HUES48 (cell line): ENCODE measurements around the gene EPN2.

Experiments
- H3K27ac ChIP-seq: one replicate; pipeline ENCODE4 v1.7.0; 2013; ENCODE audit warnings: low read depth, low read length, inconsistent platforms
- H3K27me3 ChIP-seq: 2 replicates; pipeline ENCODE4 v1.6.1; 2013; ENCODE audit warnings: mild to moderate bottlenecking, low read length; ENCODE audit not compliant: control insufficient read depth, insufficient read depth
- H3K36me3 ChIP-seq: 2 replicates; pipeline ENCODE4 v1.6.1; 2013; ENCODE audit warnings: low read length; ENCODE audit not compliant: control insufficient read depth, insufficient read depth
- H3K4me1 ChIP-seq: 2 replicates; pipeline ENCODE4 v1.6.1; 2013; ENCODE audit warnings: mild to moderate bottlenecking, low read length; ENCODE audit not compliant: control insufficient read depth, insufficient read depth
- H3K4me3 ChIP-seq: 2 replicates; pipeline ENCODE4 v1.5.1; 2013; ENCODE audit warnings: mild to moderate bottlenecking, low read depth, low read length
- H3K9ac ChIP-seq: 2 replicates; pipeline ENCODE4 v1.6.1; 2013; ENCODE audit warnings: mild to moderate bottlenecking, low read depth, low read length, moderate library complexity
- H3K9me3 ChIP-seq: 2 replicates; pipeline ENCODE4 v1.6.1; 2013; ENCODE audit warnings: low read length; ENCODE audit not compliant: control insufficient read depth, insufficient read depth

The EPN2 gene

GRCh38 chr17:19305256-19305655 lies 68.1 kb downstream of the EPN2 start:
- Histone ChIP-seq H3K27ac (no peak overlapping the region), H3K9me3 (no peaks in the 10 kb centered on the region)

DNA sequence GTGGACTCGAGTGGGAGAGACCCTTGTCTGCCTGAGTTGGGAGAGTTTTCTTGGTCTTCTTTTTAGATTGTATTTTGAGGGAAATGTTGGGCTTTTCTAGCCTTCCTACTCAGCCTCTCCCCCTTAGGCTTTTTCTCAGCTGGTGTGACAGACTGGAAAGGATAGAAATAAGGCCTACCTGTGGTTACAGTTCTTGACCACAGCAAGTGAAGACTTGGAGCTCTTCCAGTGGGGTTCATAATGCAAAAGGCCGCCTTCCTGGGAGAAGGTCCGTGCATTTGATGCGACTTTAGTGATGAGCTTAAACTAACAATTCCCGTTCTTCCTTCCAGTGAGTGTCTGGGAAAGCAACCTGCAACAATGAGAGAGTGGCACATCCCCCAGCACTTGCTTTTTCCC lies 68.6 kb downstream of the EPN2 start:
- Histone ChIP-seq H3K27me3 (no peaks in the 10 kb centered on the region), H3K4me3 (no peak overlapping the region), H3K27ac (no peak overlapping the region), H3K36me3 (peaks cover 24% of the 10 kb centered on the region), H3K4me1 (no peaks in the 10 kb centered on the region), H3K9ac (no peak overlapping the region), H3K9me3 (no peaks in the 10 kb centered on the region)

More at GRCh38 chr17:19305256-19305655, 68.1 kb downstream of the EPN2 start:
- Histone ChIP-seq H3K4me1 (no peaks in the 10 kb centered on the region), H3K9ac (no peak overlapping the region), H3K27me3 (no peaks in the 10 kb centered on the region), H3K4me3 (no peak overlapping the region), H3K36me3 (peaks cover 24% of the 10 kb centered on the region)

- H3K27me3 ChIP-seq, result no peaks in the 10 kb centered on the region
- H3K4me1 ChIP-seq, result no peaks in the 10 kb centered on the region
- H3K4me3 ChIP-seq, result no peak overlapping the region
- H3K9ac ChIP-seq, result no peak overlapping the region
- H3K27ac ChIP-seq, result no peak overlapping the region
- no peaks in the 10 kb centered on the region for H3K9me3 ChIP-seq
- peaks cover 24% of the 10 kb centered on the region for H3K36me3 ChIP-seq
Measured at GRCh38 chr17:19306160-19307111, 69.3 kb downstream of the EPN2 start.

- Histone ChIP-seq H3K9ac (no peak overlapping the region), H3K27ac (no peak overlapping the region), H3K4me1 (no peaks in the 10 kb centered on the region), H3K9me3 (no peaks in the 10 kb centered on the region), H3K36me3 (peaks cover 34% of the 10 kb centered on the region), H3K27me3 (no peaks in the 10 kb centered on the region), H3K4me3 (no peak overlapping the region)
Measured at GRCh38 chr17:19307521-19307920, 70.4 kb downstream of the EPN2 start.

- Histone ChIP-seq H3K4me1 (no peaks in the 10 kb centered on the region), H3K4me3 (no peak overlapping the region), H3K36me3 (peaks cover 43% of the 10 kb centered on the region), H3K9ac (no peak overlapping the region), H3K27ac (no peak overlapping the region), H3K27me3 (no peaks in the 10 kb centered on the region), H3K9me3 (no peaks in the 10 kb centered on the region)
Measured at GRCh38 chr17:19308398-19308797, 71.2 kb downstream of the EPN2 start.

DNA sequence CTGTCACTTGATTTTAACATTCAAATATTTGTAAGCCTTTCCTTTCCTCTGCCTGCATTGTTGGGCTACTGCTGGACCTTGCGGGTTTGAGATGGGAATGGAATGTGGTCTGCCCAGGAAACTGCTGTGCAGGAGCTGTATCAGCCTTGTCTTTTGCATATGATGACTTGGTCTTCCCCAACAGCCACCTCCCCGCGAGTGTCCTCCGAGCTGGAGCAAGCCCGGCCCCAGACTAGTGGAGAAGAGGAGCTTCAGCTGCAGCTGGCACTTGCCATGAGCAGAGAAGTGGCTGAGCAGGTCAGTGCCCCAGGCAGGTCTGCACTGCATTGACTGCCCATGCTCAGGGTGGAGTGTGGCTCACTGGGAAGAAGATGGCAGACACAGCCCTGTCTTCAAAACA lies 72.5 kb downstream of the EPN2 start:
- no peaks in the 10 kb centered on the region for H3K4me1 ChIP-seq
- H3K4me3 ChIP-seq, result no peak overlapping the region
- no peak overlapping the region for H3K27ac ChIP-seq
- peaks cover 47% of the 10 kb centered on the region for H3K36me3 ChIP-seq
- no peak overlapping the region for H3K9ac ChIP-seq
- no peaks in the 10 kb centered on the region for H3K9me3 ChIP-seq
- H3K27me3 ChIP-seq, result no peaks in the 10 kb centered on the region

DNA sequence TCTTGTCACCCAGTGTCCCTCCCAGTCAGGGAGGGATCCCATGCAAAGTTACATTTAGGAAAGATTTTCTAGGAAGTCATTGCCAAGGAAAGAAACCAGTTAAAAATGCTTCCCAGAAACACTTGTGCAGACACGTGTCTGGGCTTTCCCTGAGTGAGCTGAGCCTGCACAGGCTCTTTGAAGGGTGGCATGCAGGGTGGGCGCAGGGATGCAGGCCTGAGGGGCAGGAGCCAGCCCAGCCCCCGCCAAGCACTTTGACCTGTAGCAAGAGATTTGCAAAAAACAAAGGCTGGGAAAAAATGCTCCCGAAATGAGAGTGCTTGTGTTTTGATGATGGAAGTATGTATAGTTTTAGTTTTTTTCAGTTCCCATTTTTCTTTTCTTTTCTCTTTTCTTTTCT lies 73.0 kb downstream of the EPN2 start:
- H3K36me3 ChIP-seq, result peaks cover 50% of the 10 kb centered on the region
- H3K4me1 ChIP-seq, result no peaks in the 10 kb centered on the region
- H3K9ac ChIP-seq, result no peak overlapping the region
- no peaks in the 10 kb centered on the region for H3K9me3 ChIP-seq
- no peak overlapping the region for H3K4me3 ChIP-seq
- H3K27me3 ChIP-seq, result no peaks in the 10 kb centered on the region
- H3K27ac ChIP-seq, result no peak overlapping the region

DNA sequence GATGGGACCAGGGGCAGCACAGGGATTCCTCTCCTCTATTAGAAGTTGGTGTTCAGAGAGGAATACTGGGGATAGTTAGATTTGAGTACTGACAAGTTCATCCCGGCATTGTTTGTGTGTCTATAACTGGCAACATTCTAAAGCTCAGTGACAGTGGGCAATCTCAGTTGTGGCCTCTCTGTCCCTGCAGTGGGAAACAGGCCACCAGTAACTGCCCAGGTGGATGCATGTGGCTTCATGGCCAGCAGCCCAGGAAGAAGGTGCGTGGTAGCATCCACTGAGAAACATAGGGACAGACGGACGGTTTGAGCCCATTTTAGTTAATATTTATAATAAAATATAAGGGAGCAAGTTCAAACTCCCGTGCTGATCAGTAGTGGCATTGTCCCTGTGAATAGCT lies 73.8 kb downstream of the EPN2 start:
- no peak overlapping the region for H3K4me3 ChIP-seq
- H3K27me3 ChIP-seq, result no peaks in the 10 kb centered on the region
- H3K27ac ChIP-seq, result no peak overlapping the region
- H3K9ac ChIP-seq, result no peak overlapping the region
- H3K4me1 ChIP-seq, result no peaks in the 10 kb centered on the region
- no peaks in the 10 kb centered on the region for H3K9me3 ChIP-seq
- H3K36me3 ChIP-seq, result peaks cover 53% of the 10 kb centered on the region

GRCh38 chr17:19311421-19312215 lies 74.5 kb downstream of the EPN2 start:
- Histone ChIP-seq H3K36me3 (peaks cover 52% of the 10 kb centered on the region), H3K4me1 (peaks cover 5% of the 10 kb centered on the region), H3K9me3 (no peaks in the 10 kb centered on the region), H3K9ac (no peak overlapping the region), H3K4me3 (no peak overlapping the region), H3K27ac (no peak overlapping the region), H3K27me3 (no peaks in the 10 kb centered on the region)

- H3K4me3 ChIP-seq, result no peak overlapping the region
- no peaks in the 10 kb centered on the region for H3K27me3 ChIP-seq
- peaks cover 11% of the 10 kb centered on the region for H3K4me1 ChIP-seq
- H3K36me3 ChIP-seq, result peaks cover 52% of the 10 kb centered on the region
- H3K9me3 ChIP-seq, result no peaks in the 10 kb centered on the region
- no peak overlapping the region for H3K9ac ChIP-seq
- no peak overlapping the region for H3K27ac ChIP-seq
Measured at GRCh38 chr17:19312406-19312805, 75.2 kb downstream of the EPN2 start.
